GM18508 (cell line): ENCODE measurements around the gene DDX24.
"Not testable (repeated sequence)": the region's sequence is repeated elsewhere in the genome, so short reads cannot be mapped to it uniquely, and the experiment has no call there.

Source experiments
- ATAC-seq: cut with Tn5 transposase; IDR thresholded peaks from one replicate; pipeline ENCODE4 v1.9.1; 2021; ENCODE audit warnings: moderate number of reproducible peaks; ENCODE audit not compliant: insufficient read depth, unreplicated experiment

Gene DDX24

DNA sequence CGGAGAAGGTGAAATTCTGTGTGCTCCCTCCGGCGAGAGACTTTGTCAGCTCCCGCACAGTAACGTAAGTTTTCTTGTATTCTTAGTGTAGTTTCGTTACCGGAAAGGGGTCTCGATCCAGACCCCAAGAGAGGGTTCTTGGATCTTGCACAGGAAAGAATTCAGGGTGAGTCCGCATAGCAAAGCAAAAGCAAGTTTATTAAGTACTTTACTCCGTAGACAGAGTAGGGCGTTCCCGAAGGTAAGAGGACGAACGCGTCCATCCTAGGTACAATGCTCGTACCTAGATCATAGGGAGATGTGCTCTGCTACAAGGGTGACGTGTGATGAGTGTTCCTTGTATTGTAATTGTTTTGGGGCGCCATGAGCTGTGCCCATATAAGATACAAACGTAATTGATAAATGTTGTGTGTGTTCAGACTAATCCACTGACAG lies 401 bp upstream of the DDX24 start:
- ATAC-seq: peak; percentile 20

- no peak for ATAC-seq
Measured at GRCh38 chr14:94079891-94080620, 946 bp downstream of the DDX24 start.

DNA sequence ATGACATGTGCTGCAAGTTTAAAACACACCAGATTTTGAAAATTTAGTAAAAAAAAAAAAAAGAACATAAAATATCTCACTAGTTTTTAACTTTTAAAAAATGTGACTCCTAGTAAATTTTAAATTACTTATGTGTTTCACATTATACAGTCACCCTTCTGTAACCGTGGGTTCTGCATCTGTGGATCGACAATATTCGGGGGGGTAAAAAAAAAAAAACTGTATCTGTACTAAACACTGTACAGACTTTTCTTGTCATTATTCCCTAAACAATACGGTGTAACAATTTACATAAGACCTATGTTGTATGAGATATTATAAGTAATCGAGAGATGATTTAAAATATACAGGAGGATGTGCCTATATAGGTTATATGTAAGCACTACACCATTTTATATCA lies 3.2 kb downstream of the DDX24 start:
- ATAC-seq: no peak

DNA sequence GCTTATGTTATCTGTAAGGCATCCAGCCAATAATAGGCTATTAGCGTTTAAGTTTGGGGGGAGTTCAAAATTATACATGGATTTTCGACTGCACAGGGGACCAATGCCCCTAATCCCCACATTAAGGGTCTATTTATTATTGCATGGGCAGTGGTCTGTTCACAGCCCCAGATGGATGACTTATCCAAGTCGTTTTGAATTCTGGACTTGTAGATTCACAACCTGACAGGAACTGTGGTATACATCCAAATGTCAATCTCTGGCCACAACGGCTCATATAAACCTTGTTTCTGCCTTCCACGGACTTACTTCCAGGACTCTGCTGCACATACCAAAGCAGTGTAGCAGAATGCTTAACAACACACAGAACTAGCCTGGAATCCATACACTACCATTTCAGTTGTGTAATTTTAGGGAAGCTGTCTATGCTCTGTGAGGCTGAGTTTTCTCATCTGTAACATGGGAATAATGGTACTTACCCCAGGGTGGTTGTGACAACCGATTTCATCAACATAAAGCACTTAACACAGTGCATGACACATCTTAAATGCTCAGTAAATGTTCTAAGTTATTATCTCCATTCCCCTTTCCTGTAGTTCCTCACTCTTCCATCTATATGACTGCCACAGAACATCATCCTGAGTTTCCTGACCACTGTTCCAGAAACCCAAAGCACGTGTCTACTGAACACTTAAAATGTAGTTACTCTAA lies 3.7 kb downstream of the DDX24 start:
- ATAC-seq: no peak

- ATAC-seq: no peak
Measured at GRCh38 chr14:94075008-94075407, 6.0 kb downstream of the DDX24 start.

DNA sequence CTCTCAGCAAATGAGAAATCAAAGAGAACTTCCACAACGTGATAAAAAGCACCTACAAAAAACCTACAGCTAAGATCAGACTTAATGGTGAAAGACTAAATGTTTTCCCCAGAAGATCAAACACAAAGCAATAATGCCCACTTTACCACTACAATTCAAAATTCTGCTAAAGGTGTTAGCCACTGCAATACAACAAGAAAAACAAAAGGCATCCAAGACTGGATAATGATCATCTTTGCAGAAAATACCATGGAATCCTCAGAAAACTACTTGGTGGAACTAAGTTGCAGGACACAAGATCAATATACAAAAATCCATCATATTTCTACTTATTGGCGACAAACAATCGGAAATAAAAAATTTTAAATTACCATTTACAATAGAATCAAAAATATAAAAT lies 6.5 kb downstream of the DDX24 start:
- ATAC-seq: no peak

DNA sequence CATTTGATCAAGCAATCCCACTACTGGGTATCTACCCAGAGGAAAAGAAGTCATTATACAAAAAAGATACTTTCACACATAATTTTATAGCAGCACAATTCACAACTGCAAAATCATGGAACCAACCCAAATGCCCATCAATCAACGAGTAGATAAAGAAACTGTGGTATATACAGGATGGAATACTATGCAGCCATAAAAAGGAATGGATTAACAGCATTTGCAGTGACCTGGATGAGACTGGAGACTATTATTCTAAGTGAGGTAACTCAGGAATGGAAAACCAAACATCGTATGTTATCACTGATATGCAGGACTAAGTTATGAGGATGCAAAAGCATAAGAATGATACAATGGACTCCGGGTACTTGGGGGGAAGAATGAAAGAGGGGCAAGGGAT lies 8.9 kb downstream of the DDX24 start:
- not testable (repeated sequence) for ATAC-seq

DNA sequence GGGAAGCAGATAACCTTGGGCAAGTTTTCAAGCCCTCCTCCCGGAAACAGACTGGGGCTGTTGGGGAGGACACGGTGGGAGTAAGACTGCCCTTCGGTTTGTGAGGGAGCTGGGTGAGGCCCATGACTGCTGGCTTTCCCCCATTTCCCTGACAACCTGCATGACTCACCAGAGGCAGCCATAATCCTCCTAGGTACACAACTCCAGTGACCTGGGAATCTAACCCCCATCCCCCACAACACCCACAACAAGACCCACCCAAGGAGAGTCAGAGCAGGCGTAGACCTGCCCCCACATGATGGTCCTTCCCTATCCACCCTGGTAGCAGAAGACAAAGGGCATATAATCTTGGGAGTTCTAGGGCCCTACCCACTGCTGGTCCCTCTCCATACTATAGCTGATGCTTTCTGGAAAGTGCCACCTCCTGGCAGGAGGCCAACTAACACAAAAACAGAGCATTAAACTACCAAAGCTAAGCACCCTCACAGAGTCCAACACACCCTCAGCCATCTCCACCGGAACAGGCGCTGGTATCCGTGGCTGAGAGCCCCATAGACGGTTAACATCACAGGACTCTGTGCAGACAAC lies 14.8 kb downstream of the DDX24 start:
- ATAC-seq: no peak

- no peak for ATAC-seq
Measured at GRCh38 chr14:94062344-94062940, 18.6 kb downstream of the DDX24 start.

DNA sequence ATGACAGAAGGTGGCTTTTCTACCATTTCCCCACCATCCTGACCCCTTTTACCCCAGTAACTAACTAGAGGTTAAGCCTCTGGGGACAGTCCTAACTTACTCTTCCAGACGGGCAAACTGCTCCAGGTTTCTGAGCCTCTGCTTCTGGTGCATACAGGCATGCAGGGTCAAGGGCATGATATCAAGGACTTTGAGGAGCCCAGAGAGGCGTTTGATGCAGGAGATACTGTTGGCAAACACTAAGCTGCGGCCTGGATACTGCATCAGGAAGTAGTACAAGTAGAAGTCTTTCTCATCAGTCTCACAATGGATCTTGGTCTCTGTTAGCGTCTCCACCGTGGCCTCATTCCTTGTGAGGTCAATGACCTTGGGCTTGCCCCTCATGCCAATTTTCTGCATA lies 21.0 kb downstream of the DDX24 start:
- no peak for ATAC-seq

- ATAC-seq: no peak
Measured at GRCh38 chr14:94058674-94059138, 22.3 kb downstream of the DDX24 start.

- no peak for ATAC-seq
Measured at GRCh38 chr14:94058128-94058673, 22.8 kb downstream of the DDX24 start.

GRCh38 chr14:94056579-94057308 lies 24.3 kb downstream of the DDX24 start:
- ATAC-seq: peak; percentile 58

GRCh38 chr14:94054936-94055335 lies 26.1 kb downstream of the DDX24 start:
- no peak for ATAC-seq

DNA sequence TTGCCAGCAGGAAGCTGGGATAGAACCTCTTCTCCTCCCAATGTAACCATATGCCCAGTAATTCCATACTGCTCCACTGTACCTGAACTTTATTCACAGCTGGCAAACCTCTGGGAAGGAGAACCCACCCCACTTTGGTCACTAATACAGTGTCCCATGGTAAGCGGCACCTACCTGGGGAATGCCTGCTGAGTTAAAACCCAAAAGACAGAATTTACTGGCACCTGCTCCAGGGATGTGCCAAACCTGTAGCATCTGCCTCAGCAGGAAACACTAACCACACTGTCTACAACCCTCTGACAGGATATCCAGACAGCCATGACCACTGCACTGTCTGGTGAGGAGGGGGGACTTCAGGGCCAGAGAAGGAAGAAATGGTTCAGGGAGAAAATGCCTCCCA lies 26.6 kb downstream of the DDX24 start:
- no peak for ATAC-seq

GRCh38 chr14:94052662-94053061 lies 28.3 kb downstream of the DDX24 start:
- ATAC-seq: no peak

GRCh38 chr14:94052199-94052598 lies 28.8 kb downstream of the DDX24 start:
- ATAC-seq: no peak

- ATAC-seq: no peak
Measured at GRCh38 chr14:94051779-94052178, 29.2 kb downstream of the DDX24 start.

GRCh38 chr14:94051115-94051514 lies 29.9 kb downstream of the DDX24 start:
- ATAC-seq: no peak

DNA sequence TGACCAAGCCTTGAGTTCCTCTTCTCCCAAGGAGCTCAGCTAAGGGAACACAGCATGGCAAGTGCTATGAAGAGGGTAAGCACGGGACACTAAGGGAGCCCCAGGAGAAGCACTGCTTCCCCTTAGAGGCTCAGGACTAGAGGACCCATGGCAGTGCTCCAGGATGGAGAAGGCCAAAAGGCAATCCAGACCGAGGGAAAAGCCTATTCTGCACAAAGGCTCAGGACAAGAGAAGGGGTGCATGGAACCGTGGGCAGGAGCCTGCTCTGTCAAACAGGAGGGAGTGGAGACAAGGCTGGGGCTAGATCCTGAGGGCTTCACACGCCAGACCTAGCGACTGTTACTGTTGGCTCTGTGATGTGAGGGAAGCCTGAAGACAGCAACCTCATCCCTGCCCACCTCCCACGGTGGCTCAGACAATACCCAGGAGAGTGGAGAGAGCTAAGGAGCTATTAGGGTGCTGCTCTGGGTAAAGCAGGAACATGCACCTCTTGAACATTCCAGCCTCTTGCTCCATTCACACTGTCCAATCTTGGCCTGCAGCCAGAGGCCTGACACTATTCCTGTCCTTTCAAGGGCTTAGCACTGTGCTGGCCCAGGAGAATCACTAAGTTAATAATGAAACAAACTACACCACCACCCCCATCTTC lies 30.6 kb downstream of the DDX24 start:
- no peak for ATAC-seq
